ENCODE measurements around the gene RGS12. TPM values are rescaled to one million over a fixed set of nuclear protein-coding genes. Genes with fewer than 3 reads are reported as not detected.

RGS12 gene
- total RNA-seq, 1 experiment from 2014 or later: 23.1 TPM

GRCh38 chr4:3338976-3339531, 46.2 kb downstream of the RGS12 start:
- Mint-ChIP-seq H3K4me3 (ENCODE audit: unreplicated experiment) (no peak overlapping the region), H3K4me1 (ENCODE audit: low read depth, unreplicated experiment) (no peaks in the 10 kb centered on the region), H3K27ac (ENCODE audit: unreplicated experiment) (no peak overlapping the region), H3K36me3 (ENCODE audit: insufficient read depth, unreplicated experiment) (no peaks in the 10 kb centered on the region), H3K9me3 (ENCODE audit: unreplicated experiment) (no peaks in the 10 kb centered on the region), H3K27me3 (ENCODE audit: insufficient read depth, unreplicated experiment) (no peaks in the 10 kb centered on the region)
- no peaks in the 10 kb centered on the region for H3K27me3 ChIP-seq (replicated peaks; ENCODE audit: control insufficient read depth, insufficient read depth, low read length)
- H3K4me3 ChIP-seq (ENCODE audit: low read depth, low read length): no peak overlapping the region
- POLR2A ChIA-PET: no interaction called here
- no peak for DNase-seq
- CTCF ChIA-PET: no interaction called here
- H3K36me3 ChIP-seq (ENCODE audit: control insufficient read depth, insufficient read depth, low read length): no peaks in the 10 kb centered on the region
- TF ChIP-seq, protein P1, sequence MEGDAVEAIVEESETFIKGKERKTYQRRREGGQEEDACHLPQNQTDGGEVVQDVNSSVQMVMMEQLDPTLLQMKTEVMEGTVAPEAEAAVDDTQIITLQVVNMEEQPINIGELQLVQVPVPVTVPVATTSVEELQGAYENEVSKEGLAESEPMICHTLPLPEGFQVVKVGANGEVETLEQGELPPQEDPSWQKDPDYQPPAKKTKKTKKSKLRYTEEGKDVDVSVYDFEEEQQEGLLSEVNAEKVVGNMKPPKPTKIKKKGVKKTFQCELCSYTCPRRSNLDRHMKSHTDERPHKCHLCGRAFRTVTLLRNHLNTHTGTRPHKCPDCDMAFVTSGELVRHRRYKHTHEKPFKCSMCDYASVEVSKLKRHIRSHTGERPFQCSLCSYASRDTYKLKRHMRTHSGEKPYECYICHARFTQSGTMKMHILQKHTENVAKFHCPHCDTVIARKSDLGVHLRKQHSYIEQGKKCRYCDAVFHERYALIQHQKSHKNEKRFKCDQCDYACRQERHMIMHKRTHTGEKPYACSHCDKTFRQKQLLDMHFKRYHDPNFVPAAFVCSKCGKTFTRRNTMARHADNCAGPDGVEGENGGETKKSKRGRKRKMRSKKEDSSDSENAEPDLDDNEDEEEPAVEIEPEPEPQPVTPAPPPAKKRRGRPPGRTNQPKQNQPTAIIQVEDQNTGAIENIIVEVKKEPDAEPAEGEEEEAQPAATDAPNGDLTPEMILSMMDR (IDR thresholded peaks at IDR 0.05; ENCODE audit: insufficient read depth in 1 of 2, low read depth in 1 of 2, low read length in 1 of 2, severe bottlenecking in 1 of 2, unreplicated experiment in 1 of 2): no peak
- BruUV-seq (replicated peaks): no TSS peak
- no peaks in the 10 kb centered on the region for H3K4me1 ChIP-seq
- intact Hi-C loops (cut with micrococcal nuclease; ENCODE audit: unreplicated experiment): no loop called here
- no peaks in the 10 kb centered on the region for H3K9me3 ChIP-seq

GRCh38 chr4:3339577-3339976, 46.8 kb downstream of the RGS12 start:
- DNase-seq: no peak
- ChIA-PET POLR2A (no interaction called here), CTCF (no interaction called here)
- Mint-ChIP-seq H3K4me1 (ENCODE audit: low read depth, unreplicated experiment) (no peaks in the 10 kb centered on the region), H3K27me3 (ENCODE audit: insufficient read depth, unreplicated experiment) (no peaks in the 10 kb centered on the region), H3K4me3 (ENCODE audit: unreplicated experiment) (no peak overlapping the region), H3K27ac (ENCODE audit: unreplicated experiment) (no peak overlapping the region), H3K9me3 (ENCODE audit: unreplicated experiment) (no peaks in the 10 kb centered on the region), H3K36me3 (ENCODE audit: insufficient read depth, unreplicated experiment) (no peaks in the 10 kb centered on the region)
- Histone ChIP-seq H3K4me1 (no peaks in the 10 kb centered on the region), H3K4me3 (ENCODE audit: low read depth, low read length) (no peak overlapping the region), H3K27me3 (replicated peaks; ENCODE audit: control insufficient read depth, insufficient read depth, low read length) (no peaks in the 10 kb centered on the region), H3K9me3 (no peaks in the 10 kb centered on the region), H3K36me3 (ENCODE audit: control insufficient read depth, insufficient read depth, low read length) (no peaks in the 10 kb centered on the region)
- TF ChIP-seq, protein P1 (IDR thresholded peaks at IDR 0.05; ENCODE audit: insufficient read depth in 1 of 2, low read depth in 1 of 2, low read length in 1 of 2, severe bottlenecking in 1 of 2, unreplicated experiment in 1 of 2): no peak
- intact Hi-C loops (cut with micrococcal nuclease; ENCODE audit: unreplicated experiment): no loop called here
- no TSS peak for BruUV-seq (replicated peaks)

- H3K9me3 Mint-ChIP-seq (ENCODE audit: unreplicated experiment): no peaks in the 10 kb centered on the region
- intact Hi-C loops (cut with micrococcal nuclease; ENCODE audit: unreplicated experiment): no loop called here
- ChIA-PET CTCF (no interaction called here), POLR2A (no interaction called here)
- BruUV-seq (replicated peaks): no TSS peak
- H3K27me3 Mint-ChIP-seq (ENCODE audit: insufficient read depth, unreplicated experiment): no peaks in the 10 kb centered on the region
- H3K4me1 ChIP-seq: no peaks in the 10 kb centered on the region
- no peak overlapping the region for H3K4me3 ChIP-seq (ENCODE audit: low read depth, low read length)
- H3K27ac Mint-ChIP-seq (ENCODE audit: unreplicated experiment): no peak overlapping the region
- H3K4me1 Mint-ChIP-seq (ENCODE audit: low read depth, unreplicated experiment): no peaks in the 10 kb centered on the region
- H3K27me3 ChIP-seq (replicated peaks; ENCODE audit: control insufficient read depth, insufficient read depth, low read length): no peaks in the 10 kb centered on the region
- H3K36me3 Mint-ChIP-seq (ENCODE audit: insufficient read depth, unreplicated experiment): no peaks in the 10 kb centered on the region
- H3K36me3 ChIP-seq (ENCODE audit: control insufficient read depth, insufficient read depth, low read length): no peaks in the 10 kb centered on the region
- H3K4me3 Mint-ChIP-seq (ENCODE audit: unreplicated experiment): no peak overlapping the region
- no peak for DNase-seq
- no peaks in the 10 kb centered on the region for H3K9me3 ChIP-seq
- TF ChIP-seq, protein P1 (IDR thresholded peaks at IDR 0.05; ENCODE audit: insufficient read depth in 1 of 2, low read depth in 1 of 2, low read length in 1 of 2, severe bottlenecking in 1 of 2, unreplicated experiment in 1 of 2): no peak
Observed at GRCh38 chr4:3340038-3340699, 47.3 kb downstream of the RGS12 start.

Data from Caco-2 (cell line).